Endothelial cell of umbilical vein (primary cell): ENCODE data around the gene ZNF184. TPM values are rescaled to one million over a fixed set of nuclear protein-coding genes. Genes with fewer than 3 reads are reported as not detected.

ENCODE experiments used
- BruUV-seq: library from RNA; stranded (reverse); fragments of 400-500 nt; replicated peaks from 2 replicates; lab custom pipeline; 2021; lab: Mats Ljungman, UMichigan
- CTCF ChIA-PET: fragments of 300-600, 350-600 bp; sonication (Branson Sonifier 250); formaldehyde crosslinking; loops from one replicate; lab custom pipeline; 2021; ENCODE audit warnings: antibody characterized with exemption, inconsistent platforms; lab: Charles Lee
- POLR2A ChIA-PET: fragments of 300-600, 350-600 bp; sonication (Branson Sonifier 250); formaldehyde crosslinking; loops from one replicate; lab custom pipeline; 2021; ENCODE audit warnings: antibody characterized with exemption, inconsistent platforms; lab: Charles Lee
- DNase-seq: peaks from one replicate; pipeline ENCODE4 v3.0.0-alpha.2; 2011; ENCODE audit warnings: low read depth, low spot score
- FAIRE-seq: peaks from 2 replicates; lab custom pipeline; 2011; peaks lifted over from hg19 to GRCh38; lab: Jason Lieb, UNC
- H2AFZ ChIP-seq: 2 replicates; pipeline ENCODE4 v1.6.0; 2012; ENCODE audit warnings: low read depth, low read length, control low read depth, inconsistent platforms
- H3K27ac ChIP-seq: 2 replicates; pipeline ENCODE4 v1.5.1; 2011; ENCODE audit warnings: low read depth, mild to moderate bottlenecking, control low read depth, low read length, moderate library complexity; ENCODE audit not compliant: insufficient read depth
- H3K27me3 ChIP-seq, 2 experiments: 2 replicates each; pipeline versions ENCODE4 v1.6.0 to v1.6.1; 2011; ENCODE audit warnings: low read length in 2 of 2, mixed read lengths in 1 of 2; ENCODE audit not compliant: control insufficient read depth in 2 of 2, insufficient read depth in 2 of 2
- H3K36me3 ChIP-seq, 2 experiments: 2 replicates in 1 of 2; 3 replicates in 1 of 2; pipeline ENCODE4 v1.5.1; 2011; ENCODE audit warnings: low read length in 2 of 2, mild to moderate bottlenecking in 1 of 2, moderate library complexity in 1 of 2; ENCODE audit not compliant: control insufficient read depth in 2 of 2, insufficient read depth in 2 of 2; ENCODE audit errors: extremely low read depth in 1 of 2
- H3K4me1 ChIP-seq: 3 replicates; pipeline ENCODE4 v1.5.1; 2011; ENCODE audit warnings: mild to moderate bottlenecking, low read length; ENCODE audit not compliant: control insufficient read depth, insufficient read depth; ENCODE audit errors: extremely low read depth
- H3K4me2 ChIP-seq: 2 replicates; pipeline ENCODE4 v1.6.1; 2011; ENCODE audit warnings: low read length, control low read depth, mixed read lengths; ENCODE audit not compliant: insufficient read depth
- H3K4me3 ChIP-seq, 3 experiments: fragments of 200-600 bp in 1 of 3; sonication (generic), shearing (Covaris generic) in 1 of 3; replicated peaks in 1 of 3; 2 replicates each; pipeline ENCODE4 v1.5.1; 2011 to 2016; ENCODE audit warnings: control low read depth in 3 of 3, low read length in 3 of 3, mild to moderate bottlenecking in 2 of 3, inconsistent platforms in 1 of 3, low read depth in 1 of 3, moderate library complexity in 1 of 3; ENCODE audit not compliant: insufficient read depth in 1 of 3
- H3K79me2 ChIP-seq: 2 replicates; pipeline ENCODE4 v1.6.0; 2012; ENCODE audit warnings: low read length, inconsistent platforms; ENCODE audit not compliant: control insufficient read depth, insufficient read depth
- H3K9ac ChIP-seq: replicated peaks from 2 replicates; pipeline ENCODE3; 2011; ENCODE audit warnings: low read length, control low read depth; ENCODE audit not compliant: insufficient read depth; ENCODE audit errors: extremely low read depth
- H3K9me1 ChIP-seq: replicated peaks from 3 replicates; pipeline ENCODE4 v1.6.0; 2011; ENCODE audit warnings: mild to moderate bottlenecking, low read length; ENCODE audit not compliant: control insufficient read depth, insufficient read depth; ENCODE audit errors: extremely low read depth
- H3K9me3 ChIP-seq: replicated peaks from 2 replicates; pipeline ENCODE4 v1.5.1; 2012; ENCODE audit warnings: low read length, inconsistent platforms; ENCODE audit not compliant: control insufficient read depth, insufficient read depth
- H4K20me1 ChIP-seq: replicated peaks from 2 replicates; pipeline ENCODE3; 2011; ENCODE audit warnings: mild to moderate bottlenecking, low read length; ENCODE audit not compliant: control insufficient read depth, insufficient read depth; ENCODE audit errors: extremely low read depth
- EZH2 ChIP-seq: IDR thresholded peaks from 2 replicates; pipeline ENCODE4 v1.6.1; 2012; ENCODE audit warnings: borderline replicate concordance, low read depth, mild to moderate bottlenecking, moderate library complexity, low read length, inconsistent platforms; ENCODE audit not compliant: severe bottlenecking
- FOS ChIP-seq: IDR thresholded peaks from 2 replicates; pipeline ENCODE4 v1.6.1; 2011; ENCODE audit warnings: mild to moderate bottlenecking, low read length, moderate library complexity, borderline replicate concordance; ENCODE audit not compliant: insufficient read depth
- GATA2 ChIP-seq: IDR thresholded peaks from 2 replicates; pipeline ENCODE4 v1.7.0; 2011; ENCODE audit warnings: low read depth, mild to moderate bottlenecking, moderate library complexity, mixed read lengths, low read length; ENCODE audit not compliant: insufficient read length, insufficient read depth
- JUN ChIP-seq: IDR thresholded peaks from 2 replicates; pipeline ENCODE4 v1.6.1; 2011; ENCODE audit warnings: borderline replicate concordance, low read depth; ENCODE audit not compliant: insufficient read length, insufficient read depth
- MYC ChIP-seq: IDR thresholded peaks from one replicate; pipeline ENCODE4 v1.6.1; 2011; ENCODE audit warnings: mild to moderate bottlenecking, low read depth, low read length
- POLR2A ChIP-seq: IDR thresholded peaks from 2 replicates; pipeline ENCODE4 v1.6.1; 2012; ENCODE audit warnings: low read depth, mild to moderate bottlenecking, control low read depth, low read length
- POLR2AphosphoS5 ChIP-seq: IDR thresholded peaks from 2 replicates; pipeline ENCODE4 v1.6.1; 2012; ENCODE audit warnings: low read depth, mild to moderate bottlenecking, control low read depth, low read length, moderate library complexity; ENCODE audit not compliant: insufficient read depth
- dilution Hi-C: fragments of 300-500 bp; cut with MboI; formaldehyde crosslinking; loops from one replicate; pipeline ENCODE4 v1.15.0; 2019; ENCODE audit warnings: low sequenced_read_pairs; ENCODE audit not compliant: extremely low pct_ligation_motif_present
- intact Hi-C: fragments of 100-400 bp; cut with micrococcal nuclease; formaldehyde crosslinking; loops from one replicate; pipeline ENCODE4 v1.10.0; 2022
- polyA plus RNA-seq, 4 experiments: library from polyadenylated mRNA; depleted of rRNA in 3 of 4; stranded (reverse) in 3 of 4; unstranded in 1 of 4; fragments of >200 nt; gene quantifications; 2 replicates each; pipeline versions ENCODE4 v1.2.1 to v1.2.3, GENCODE V29; 2011 to 2012; ENCODE audit warnings: missing spikeins in 1 of 4
- total RNA-seq: library from RNA; stranded (reverse); gene quantifications from 2 replicates; pipeline ENCODE4 v1.2.3, GENCODE V29; 2021
- TF ChIP-seq, protein P1 (sequence below): IDR thresholded peaks from 2 replicates; pipeline ENCODE4 v1.6.1; 2011; ENCODE audit not compliant: insufficient read depth, insufficient read length
- TF ChIP-seq, protein P2 (sequence below), 2 donors: IDR thresholded peaks; 1 replicate in 1 of 2; 2 replicates in 1 of 2; pipeline ENCODE4 v1.5.1; 2011; ENCODE audit warnings: low read length in 2 of 2, mild to moderate bottlenecking in 2 of 2, moderate library complexity in 2 of 2, control low read depth in 1 of 2, inconsistent platforms in 1 of 2, low read depth in 1 of 2; ENCODE audit not compliant: insufficient read depth in 1 of 2; ENCODE audit errors: extremely low read depth in 1 of 2

ZNF184 gene
- total and polyA plus RNA-seq, 2 donors (not counting 3 experiments of a cell fraction or from before 2014, with no cell fraction given): 1.6 to 6.5 TPM

DNA sequence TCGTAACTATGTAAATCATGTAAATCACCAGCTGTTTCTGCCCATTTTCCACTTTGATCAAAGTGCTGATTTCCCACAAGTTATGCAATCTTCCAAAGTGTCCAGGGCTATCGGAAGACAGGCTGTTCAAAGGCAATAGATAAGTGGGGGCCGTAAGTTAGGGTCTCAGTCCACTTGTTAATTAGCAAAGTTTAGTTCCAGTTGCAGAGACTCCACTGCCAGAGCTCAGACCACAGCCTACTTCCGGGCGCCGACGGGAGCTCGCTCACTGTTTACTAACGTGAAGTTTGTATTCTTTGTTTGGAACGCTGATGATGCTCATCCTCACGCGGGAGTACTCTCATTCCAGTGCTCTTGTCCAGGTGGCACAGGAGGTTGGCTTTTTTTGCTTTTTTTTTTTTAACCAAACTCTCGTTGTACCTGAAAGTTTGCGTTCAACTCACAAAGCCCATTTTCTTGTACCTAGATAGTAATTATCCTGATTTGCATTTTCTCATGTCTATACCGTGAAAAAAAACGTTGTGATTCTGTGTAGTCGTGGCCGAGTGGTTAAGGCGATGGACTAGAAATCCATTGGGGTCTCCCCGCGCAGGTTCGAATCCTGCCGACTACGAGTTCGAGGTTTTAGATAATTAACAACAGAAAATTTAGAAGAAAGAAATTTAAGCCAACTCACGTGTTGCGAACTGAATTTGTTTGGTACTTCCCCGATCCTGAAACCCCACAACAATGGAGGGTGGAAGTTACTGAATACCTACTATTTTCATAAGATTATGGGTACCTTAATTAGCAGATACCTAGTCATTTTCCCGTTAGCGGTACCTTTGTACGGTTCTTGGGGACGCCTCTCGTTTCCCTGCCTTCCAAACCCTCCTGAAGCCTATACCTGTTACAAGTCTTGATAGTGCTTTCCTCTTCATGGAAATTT is 29.9 kb upstream of the ZNF184 start:
- FAIRE-seq: peak; percentile 61
- CTCF ChIA-PET: interaction anchor here (0.8 to 1.8 kb wide), 5 partner anchors 23 to 250 kb away, joined by 3 to 7 read pairs (median 5); partner anchors contain the start of gene POM121L2
- Histone ChIP-seq H3K27ac (peak overlapping the region; percentile 31), H3K36me3 (no peaks in the 10 kb centered on the region), H3K79me2 (no peaks in the 10 kb centered on the region), H3K4me3 (peak overlapping the region; percentile 38 to 97 (median 95)), H3K9me1 (no peaks in the 10 kb centered on the region), H3K4me1 (peaks cover 14% of the 10 kb centered on the region), H3K27me3 (peaks cover 8 to 17% of the 10 kb centered on the region in 2 experiments), H2AFZ (peak overlapping the region; percentile 100), H3K9me3 (no peaks in the 10 kb centered on the region), H3K9ac (peak overlapping the region; percentile 34), H3K4me2 (peak overlapping the region; percentile 95), H4K20me1 (no peaks in the 10 kb centered on the region)
- DNase-seq: peak; percentile 68
- BruUV-seq: no TSS peak
- TF ChIP-seq EZH2: no peak
- TF ChIP-seq POLR2AphosphoS5: no peak
- no peak for TF ChIP-seq POLR2A
- POLR2A ChIA-PET: interaction anchor here (0.7 kb wide), 1 partner anchor 723 kb away, joined by 4 read pairs; no protein-coding TSS in a partner anchor
- intact Hi-C loops (loop anchor here (1.0 to 5.0 kb wide), 12 partner anchors 7 to 400 kb away; partner anchors contain the start of gene ZNF184), dilution Hi-C loops (no loop called here)

DNA sequence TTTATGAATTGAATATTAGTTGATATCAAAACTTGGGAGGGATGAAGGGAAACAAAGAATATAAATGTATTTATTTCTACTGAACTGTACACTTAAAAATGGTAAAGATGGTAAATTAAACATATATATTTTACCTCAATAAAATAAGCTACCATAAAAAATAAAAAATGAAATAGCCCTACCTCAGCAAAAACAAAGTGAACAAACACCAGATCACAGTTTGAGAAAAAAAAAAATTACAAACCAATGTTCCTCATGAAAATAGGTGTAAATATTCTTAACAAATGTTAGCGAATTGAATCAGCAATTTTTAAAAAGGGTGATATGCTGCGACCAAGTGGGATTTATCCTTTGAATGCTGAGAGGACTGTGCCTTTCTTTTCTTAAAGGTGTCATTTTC is 28.3 kb upstream of the ZNF184 start:
- H3K27me3 ChIP-seq: peaks cover 8 to 17% of the 10 kb centered on the region in 2 experiments
- no peak overlapping the region for H3K9ac ChIP-seq
- no peaks in the 10 kb centered on the region for H3K79me2 ChIP-seq
- no peaks in the 10 kb centered on the region for H3K9me3 ChIP-seq
- H3K9me1 ChIP-seq: no peaks in the 10 kb centered on the region
- no TSS peak for BruUV-seq
- TF ChIP-seq, protein P1, sequence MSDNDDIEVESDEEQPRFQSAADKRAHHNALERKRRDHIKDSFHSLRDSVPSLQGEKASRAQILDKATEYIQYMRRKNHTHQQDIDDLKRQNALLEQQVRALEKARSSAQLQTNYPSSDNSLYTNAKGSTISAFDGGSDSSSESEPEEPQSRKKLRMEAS: no peak
- TF ChIP-seq EZH2 (no peak), JUN (no peak), GATA2 (no peak), MYC (no peak), FOS (no peak), POLR2AphosphoS5 (no peak)
- TF ChIP-seq, protein P2, sequence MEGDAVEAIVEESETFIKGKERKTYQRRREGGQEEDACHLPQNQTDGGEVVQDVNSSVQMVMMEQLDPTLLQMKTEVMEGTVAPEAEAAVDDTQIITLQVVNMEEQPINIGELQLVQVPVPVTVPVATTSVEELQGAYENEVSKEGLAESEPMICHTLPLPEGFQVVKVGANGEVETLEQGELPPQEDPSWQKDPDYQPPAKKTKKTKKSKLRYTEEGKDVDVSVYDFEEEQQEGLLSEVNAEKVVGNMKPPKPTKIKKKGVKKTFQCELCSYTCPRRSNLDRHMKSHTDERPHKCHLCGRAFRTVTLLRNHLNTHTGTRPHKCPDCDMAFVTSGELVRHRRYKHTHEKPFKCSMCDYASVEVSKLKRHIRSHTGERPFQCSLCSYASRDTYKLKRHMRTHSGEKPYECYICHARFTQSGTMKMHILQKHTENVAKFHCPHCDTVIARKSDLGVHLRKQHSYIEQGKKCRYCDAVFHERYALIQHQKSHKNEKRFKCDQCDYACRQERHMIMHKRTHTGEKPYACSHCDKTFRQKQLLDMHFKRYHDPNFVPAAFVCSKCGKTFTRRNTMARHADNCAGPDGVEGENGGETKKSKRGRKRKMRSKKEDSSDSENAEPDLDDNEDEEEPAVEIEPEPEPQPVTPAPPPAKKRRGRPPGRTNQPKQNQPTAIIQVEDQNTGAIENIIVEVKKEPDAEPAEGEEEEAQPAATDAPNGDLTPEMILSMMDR (IDR thresholded peaks at IDR 0.05; ENCODE audit: extremely low read depth in 1 of 2, insufficient read depth in 1 of 2, low read depth in 1 of 2, low read length in 2 of 2): no peak
- H4K20me1 ChIP-seq: no peaks in the 10 kb centered on the region
- DNase-seq: no peak
- POLR2A ChIA-PET: no interaction called here
- H3K36me3 ChIP-seq: no peaks in the 10 kb centered on the region
- H3K4me1 ChIP-seq: peaks cover 14% of the 10 kb centered on the region
- no peak overlapping the region for H3K27ac ChIP-seq
- CTCF ChIA-PET: interaction anchor here (1.7 to 1.8 kb wide), 2 partner anchors 187 to 251 kb away, joined by 5 to 7 read pairs; no protein-coding TSS in a partner anchor
- intact Hi-C loops (loop anchor here (5.0 kb wide), 4 partner anchors 91 to 186 kb away; no protein-coding TSS in a partner anchor), dilution Hi-C loops (no loop called here)
- H3K4me3 ChIP-seq: no peak overlapping the region
- FAIRE-seq: no peak
- no peak overlapping the region for H3K4me2 ChIP-seq
- H2AFZ ChIP-seq: no peak overlapping the region
